Liver (tissue), 9 donors: ENCODE data around the gene ARIH2. TPM values are rescaled to one million over a fixed set of nuclear protein-coding genes. Genes with fewer than 3 reads are reported as not detected.

Source experiments
- DNase-seq: peaks from one replicate; pipeline ENCODE4 v3.0.0-alpha.2; 2017; ENCODE audit warnings: low spot score
- H3K27ac ChIP-seq, 2 donors: one replicate each; pipeline ENCODE4 v1.7.0; 2013; ENCODE audit warnings: inconsistent platforms in 2 of 2, low read length in 2 of 2, control low read depth in 1 of 2, low read depth in 1 of 2, mild to moderate bottlenecking in 1 of 2
- H3K27me3 ChIP-seq, 4 donors: one replicate each; pipeline versions ENCODE4 v1.6.1 to v1.7.0; 2013; ENCODE audit warnings: low read length in 3 of 4, inconsistent platforms in 1 of 4, mild to moderate bottlenecking in 1 of 4, moderate library complexity in 1 of 4; ENCODE audit not compliant: control insufficient read depth in 4 of 4, insufficient read depth in 4 of 4
- H3K36me3 ChIP-seq, 4 donors: one replicate each; pipeline versions ENCODE4 v1.6.1 to v1.7.0; 2013; ENCODE audit warnings: low read length in 3 of 4, mild to moderate bottlenecking in 3 of 4, low read depth in 1 of 4, moderate library complexity in 1 of 4; ENCODE audit not compliant: control insufficient read depth in 4 of 4, insufficient read depth in 3 of 4
- H3K4me1 ChIP-seq, 4 donors: one replicate each; pipeline versions ENCODE4 v1.6.1 to v1.7.0; 2013; ENCODE audit warnings: low read length in 3 of 4, mild to moderate bottlenecking in 3 of 4, moderate library complexity in 1 of 4; ENCODE audit not compliant: control insufficient read depth in 4 of 4, insufficient read depth in 4 of 4
- H3K4me3 ChIP-seq, 3 donors: one replicate each; pipeline versions ENCODE4 v1.6.1 to v1.7.0; 2013; ENCODE audit warnings: low read length in 3 of 3, control low read depth in 1 of 3, low read depth in 1 of 3, mild to moderate bottlenecking in 1 of 3
- H3K9ac ChIP-seq, 2 donors: one replicate each; pipeline ENCODE4 v1.7.0; 2013; ENCODE audit warnings: low read length in 2 of 2, mild to moderate bottlenecking in 2 of 2, moderate library complexity in 2 of 2, control low read depth in 1 of 2, low read depth in 1 of 2
- H3K9me3 ChIP-seq, 4 donors: one replicate each; pipeline versions ENCODE4 v1.6.1 to v1.7.0; 2013; ENCODE audit warnings: low read length in 3 of 4; ENCODE audit not compliant: control insufficient read depth in 4 of 4
- EGR1 ChIP-seq, 2 donors: IDR thresholded peaks; 2 replicates each; pipeline ENCODE4 v1.6.1; 2016 to 2018; ENCODE audit warnings: antibody characterized with exemption in 2 of 2, low read depth in 2 of 2
- FOXA1 ChIP-seq: IDR thresholded peaks from 2 replicates; pipeline ENCODE4 v1.6.1; 2016; ENCODE audit warnings: antibody characterized with exemption
- FOXA2 ChIP-seq: IDR thresholded peaks from 2 replicates; pipeline ENCODE4 v1.6.1; 2016; ENCODE audit warnings: antibody characterized with exemption
- HNF4A ChIP-seq, 2 donors: conservative IDR thresholded peaks; 2 replicates each; pipeline ENCODE4 v1.6.1; 2016; ENCODE audit warnings: antibody characterized with exemption in 2 of 2, mild to moderate bottlenecking in 2 of 2
- HNF4G ChIP-seq: IDR thresholded peaks from 2 replicates; pipeline ENCODE4 v1.6.1; 2016; ENCODE audit warnings: antibody characterized with exemption
- JUND ChIP-seq, 2 donors: IDR thresholded peaks; 2 replicates each; pipeline ENCODE4 v1.6.1; 2016; ENCODE audit warnings: antibody characterized with exemption in 2 of 2
- NR2F2 ChIP-seq: IDR thresholded peaks from 2 replicates; pipeline ENCODE4 v1.6.1; 2016; ENCODE audit warnings: antibody characterized with exemption
- WGBS: extraction: QIAGEN DNeasy Blood & Tissue Kit; methylation state at CpG from one replicate; pipeline ENCODE4 v1.1.7; 2013; 5-methylcytosine and 5-hydroxymethylcytosine counted together
- polyA plus RNA-seq, 2 donors: library from polyadenylated mRNA; stranded (reverse) in 1 of 2; unstranded in 1 of 2; fragments of 200-250 nt in 1 of 2; fragments of >200 nt in 1 of 2; fragmentation: Nextera tagmentation in 1 of 2; extraction: Ambion mirVana in 1 of 2; gene quantifications; one replicate each; pipeline versions ENCODE4 v1.2.1 to v1.2.3, GENCODE V29; 2013 to 2015
- total RNA-seq, 2 donors: library from RNA; depleted of rRNA; stranded (reverse); fragments of >200 nt; gene quantifications; one replicate each; pipeline ENCODE4 v1.2.3, GENCODE V29; 2014
- TF ChIP-seq, protein P1 (sequence below): IDR thresholded peaks from 2 replicates; pipeline ENCODE4 v1.6.1; 2016; ENCODE audit warnings: antibody characterized with exemption
- TF ChIP-seq, protein P2 (sequence below): IDR thresholded peaks from 2 replicates; pipeline ENCODE4 v1.6.1; 2016; ENCODE audit warnings: antibody characterized with exemption
- TF ChIP-seq, protein P3 (sequence below): fragments of 150-350 bp; IDR thresholded peaks from 2 replicates; pipeline ENCODE4 v1.5.1; 2017; ENCODE audit warnings: improper control_type of control experiment, low read depth, low read length; ENCODE audit not compliant: missing input control
- TF ChIP-seq, protein P4 (sequence below): IDR thresholded peaks from 2 replicates; pipeline ENCODE4 v1.6.1; 2016; ENCODE audit warnings: antibody characterized with exemption, mild to moderate bottlenecking
- donor health status: healthy.
- donor health status: healthy.
- donor health status: healthy.
- donor health status: healthy.
- donor health status: healthy.

Gene ARIH2
- total and polyA plus RNA-seq, 4 donors, result 24.8 to 63.5 (median 31.0) TPM

DNA sequence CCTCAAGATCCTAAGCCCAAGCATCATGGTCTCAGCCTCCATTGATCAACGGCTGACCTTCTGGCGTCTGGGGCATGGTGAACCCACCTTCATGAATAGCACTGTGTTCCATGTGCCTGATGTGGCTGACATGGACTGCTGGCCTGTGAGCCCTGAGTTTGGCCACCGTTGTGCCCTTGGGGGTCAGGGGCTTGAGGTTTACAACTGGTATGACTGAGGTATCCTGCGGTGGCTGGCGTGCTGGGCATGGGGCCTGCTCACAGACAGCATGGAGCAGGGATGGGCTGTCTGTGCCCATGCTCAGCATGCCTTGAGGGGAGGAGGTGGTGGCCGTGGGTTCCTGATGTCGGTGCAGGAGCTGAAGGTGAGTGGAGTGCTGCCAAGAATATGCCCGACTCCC is 96.4 kb downstream of the ARIH2 start:
- no peak overlapping the region for H3K9ac ChIP-seq
- H3K36me3 ChIP-seq, result peaks cover 8 to 43% (median 15%) of the 10 kb centered on the region in 4 donors
- peaks cover 6 to 29% (median 20%) of the 10 kb centered on the region in 4 donors for H3K4me1 ChIP-seq
- DNase-seq, result no peak
- H3K9me3 ChIP-seq, result no peaks in the 10 kb centered on the region
- no peak overlapping the region for H3K27ac ChIP-seq
- TF ChIP-seq JUND (IDR thresholded peaks at IDR 0.05) (no peak), NR2F2 (no peak), HNF4G (no peak), FOXA2 (no peak), HNF4A (conservative IDR thresholded peaks at IDR 0.05) (no peak), FOXA1 (no peak)
- TF ChIP-seq, protein P1, sequence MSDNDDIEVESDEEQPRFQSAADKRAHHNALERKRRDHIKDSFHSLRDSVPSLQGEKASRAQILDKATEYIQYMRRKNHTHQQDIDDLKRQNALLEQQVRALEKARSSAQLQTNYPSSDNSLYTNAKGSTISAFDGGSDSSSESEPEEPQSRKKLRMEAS, result no peak
- TF ChIP-seq, protein P2, sequence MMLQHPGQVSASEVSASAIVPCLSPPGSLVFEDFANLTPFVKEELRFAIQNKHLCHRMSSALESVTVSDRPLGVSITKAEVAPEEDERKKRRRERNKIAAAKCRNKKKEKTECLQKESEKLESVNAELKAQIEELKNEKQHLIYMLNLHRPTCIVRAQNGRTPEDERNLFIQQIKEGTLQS, result no peak
- TF ChIP-seq, protein P3, sequence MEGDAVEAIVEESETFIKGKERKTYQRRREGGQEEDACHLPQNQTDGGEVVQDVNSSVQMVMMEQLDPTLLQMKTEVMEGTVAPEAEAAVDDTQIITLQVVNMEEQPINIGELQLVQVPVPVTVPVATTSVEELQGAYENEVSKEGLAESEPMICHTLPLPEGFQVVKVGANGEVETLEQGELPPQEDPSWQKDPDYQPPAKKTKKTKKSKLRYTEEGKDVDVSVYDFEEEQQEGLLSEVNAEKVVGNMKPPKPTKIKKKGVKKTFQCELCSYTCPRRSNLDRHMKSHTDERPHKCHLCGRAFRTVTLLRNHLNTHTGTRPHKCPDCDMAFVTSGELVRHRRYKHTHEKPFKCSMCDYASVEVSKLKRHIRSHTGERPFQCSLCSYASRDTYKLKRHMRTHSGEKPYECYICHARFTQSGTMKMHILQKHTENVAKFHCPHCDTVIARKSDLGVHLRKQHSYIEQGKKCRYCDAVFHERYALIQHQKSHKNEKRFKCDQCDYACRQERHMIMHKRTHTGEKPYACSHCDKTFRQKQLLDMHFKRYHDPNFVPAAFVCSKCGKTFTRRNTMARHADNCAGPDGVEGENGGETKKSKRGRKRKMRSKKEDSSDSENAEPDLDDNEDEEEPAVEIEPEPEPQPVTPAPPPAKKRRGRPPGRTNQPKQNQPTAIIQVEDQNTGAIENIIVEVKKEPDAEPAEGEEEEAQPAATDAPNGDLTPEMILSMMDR, result no peak
- TF ChIP-seq, protein P4, sequence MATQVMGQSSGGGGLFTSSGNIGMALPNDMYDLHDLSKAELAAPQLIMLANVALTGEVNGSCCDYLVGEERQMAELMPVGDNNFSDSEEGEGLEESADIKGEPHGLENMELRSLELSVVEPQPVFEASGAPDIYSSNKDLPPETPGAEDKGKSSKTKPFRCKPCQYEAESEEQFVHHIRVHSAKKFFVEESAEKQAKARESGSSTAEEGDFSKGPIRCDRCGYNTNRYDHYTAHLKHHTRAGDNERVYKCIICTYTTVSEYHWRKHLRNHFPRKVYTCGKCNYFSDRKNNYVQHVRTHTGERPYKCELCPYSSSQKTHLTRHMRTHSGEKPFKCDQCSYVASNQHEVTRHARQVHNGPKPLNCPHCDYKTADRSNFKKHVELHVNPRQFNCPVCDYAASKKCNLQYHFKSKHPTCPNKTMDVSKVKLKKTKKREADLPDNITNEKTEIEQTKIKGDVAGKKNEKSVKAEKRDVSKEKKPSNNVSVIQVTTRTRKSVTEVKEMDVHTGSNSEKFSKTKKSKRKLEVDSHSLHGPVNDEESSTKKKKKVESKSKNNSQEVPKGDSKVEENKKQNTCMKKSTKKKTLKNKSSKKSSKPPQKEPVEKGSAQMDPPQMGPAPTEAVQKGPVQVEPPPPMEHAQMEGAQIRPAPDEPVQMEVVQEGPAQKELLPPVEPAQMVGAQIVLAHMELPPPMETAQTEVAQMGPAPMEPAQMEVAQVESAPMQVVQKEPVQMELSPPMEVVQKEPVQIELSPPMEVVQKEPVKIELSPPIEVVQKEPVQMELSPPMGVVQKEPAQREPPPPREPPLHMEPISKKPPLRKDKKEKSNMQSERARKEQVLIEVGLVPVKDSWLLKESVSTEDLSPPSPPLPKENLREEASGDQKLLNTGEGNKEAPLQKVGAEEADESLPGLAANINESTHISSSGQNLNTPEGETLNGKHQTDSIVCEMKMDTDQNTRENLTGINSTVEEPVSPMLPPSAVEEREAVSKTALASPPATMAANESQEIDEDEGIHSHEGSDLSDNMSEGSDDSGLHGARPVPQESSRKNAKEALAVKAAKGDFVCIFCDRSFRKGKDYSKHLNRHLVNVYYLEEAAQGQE, result no peak
- WGBS, result 86% methylated on average over 8 of the region's 8 CpGs
- H3K27me3 ChIP-seq, result no peaks in the 10 kb centered on the region
- no peak overlapping the region for H3K4me3 ChIP-seq

DNA sequence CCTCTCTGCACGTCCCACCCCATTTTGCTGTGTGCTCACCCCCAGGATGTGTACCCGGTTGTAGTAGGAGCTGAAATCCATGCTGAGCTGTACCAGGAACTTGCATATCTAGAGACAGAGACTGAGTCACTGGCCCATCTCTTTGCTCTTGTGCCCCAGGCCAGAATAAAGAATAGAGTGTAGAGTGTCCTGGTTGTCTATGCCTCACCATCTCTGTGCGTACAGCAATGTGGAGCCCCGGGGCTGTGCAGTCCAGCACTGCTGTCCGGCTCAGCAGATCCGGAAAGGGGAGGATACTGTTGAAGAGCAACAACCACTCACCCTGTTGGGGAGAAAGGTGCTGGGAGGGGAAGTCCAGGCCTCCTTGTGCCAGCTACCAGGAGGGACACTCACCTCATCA is 97.1 kb downstream of the ARIH2 start:
- Histone ChIP-seq H3K4me3 (no peak overlapping the region), H3K9me3 (no peaks in the 10 kb centered on the region), H3K9ac (no peak overlapping the region), H3K27ac (no peak overlapping the region), H3K36me3 (peaks cover 8 to 43% (median 15%) of the 10 kb centered on the region in 4 donors), H3K27me3 (no peaks in the 10 kb centered on the region), H3K4me1 (peaks cover 9 to 35% (median 25%) of the 10 kb centered on the region in 4 donors)
- DNase-seq, result no peak
- 87% methylated on average over 6 of the region's 6 CpGs for WGBS
- no peak for TF ChIP-seq NR2F2
- TF ChIP-seq, protein P1, result no peak
- no peak for TF ChIP-seq JUND (IDR thresholded peaks at IDR 0.05)
- TF ChIP-seq, protein P3, result no peak
- no peak for TF ChIP-seq EGR1 (IDR thresholded peaks at IDR 0.05; ENCODE audit: low read depth in 2 of 2)
